ENCODE measurements around the gene CXCR3.
"Not testable (repeated sequence)": the region's sequence is repeated elsewhere in the genome, so short reads cannot be mapped to it uniquely, and the experiment has no call there.

Gene CXCR3

DNA sequence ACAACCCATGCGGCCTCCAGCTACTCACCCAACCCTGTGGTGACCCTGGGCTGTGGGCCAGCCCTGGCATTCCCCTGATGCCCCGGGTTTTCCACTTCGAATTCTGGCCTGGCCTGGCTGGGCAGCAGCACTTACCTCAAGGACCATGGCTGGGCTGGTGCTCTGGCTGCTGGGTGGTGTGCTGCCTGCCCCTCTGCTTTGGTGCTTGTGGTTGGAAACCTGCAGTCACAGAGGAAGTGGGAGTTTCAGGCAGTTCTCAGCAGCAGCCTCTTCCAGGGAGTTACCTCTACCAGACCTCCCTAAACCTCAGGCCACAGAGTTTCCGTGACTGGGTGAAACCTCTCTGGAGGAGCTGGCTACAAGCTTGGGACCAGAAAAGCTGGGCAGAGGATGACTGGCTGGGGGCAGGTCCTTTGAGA, at the start of gene CXCR3:
TSS of gene CXCR3 (minus strand) at position 209 of the 419 bp plus-strand sequence. CDS start at position 147, 62 bp downstream.
- H3K27ac Mint-ChIP-seq: peak within 1 kb of the TSS; percentile 92
- H3K4me3 Mint-ChIP-seq: peak within 1 kb of the TSS; percentile 68 to 71
- no peaks in the 10 kb centered on the region for H3K27me3 Mint-ChIP-seq
- peaks cover 24 to 42% of the 10 kb centered on the region in 2 donors for H3K36me3 Mint-ChIP-seq
- peak; percentile 81 for DNase-seq
- H3K4me1 Mint-ChIP-seq: peaks cover 48 to 74% of the 10 kb centered on the region in 2 donors
- peaks cover 3% of the 10 kb centered on the region in 2 donors for H3K9me3 Mint-ChIP-seq
- peak; percentile 79 to 80 for ATAC-seq (replicated peaks)

DNA sequence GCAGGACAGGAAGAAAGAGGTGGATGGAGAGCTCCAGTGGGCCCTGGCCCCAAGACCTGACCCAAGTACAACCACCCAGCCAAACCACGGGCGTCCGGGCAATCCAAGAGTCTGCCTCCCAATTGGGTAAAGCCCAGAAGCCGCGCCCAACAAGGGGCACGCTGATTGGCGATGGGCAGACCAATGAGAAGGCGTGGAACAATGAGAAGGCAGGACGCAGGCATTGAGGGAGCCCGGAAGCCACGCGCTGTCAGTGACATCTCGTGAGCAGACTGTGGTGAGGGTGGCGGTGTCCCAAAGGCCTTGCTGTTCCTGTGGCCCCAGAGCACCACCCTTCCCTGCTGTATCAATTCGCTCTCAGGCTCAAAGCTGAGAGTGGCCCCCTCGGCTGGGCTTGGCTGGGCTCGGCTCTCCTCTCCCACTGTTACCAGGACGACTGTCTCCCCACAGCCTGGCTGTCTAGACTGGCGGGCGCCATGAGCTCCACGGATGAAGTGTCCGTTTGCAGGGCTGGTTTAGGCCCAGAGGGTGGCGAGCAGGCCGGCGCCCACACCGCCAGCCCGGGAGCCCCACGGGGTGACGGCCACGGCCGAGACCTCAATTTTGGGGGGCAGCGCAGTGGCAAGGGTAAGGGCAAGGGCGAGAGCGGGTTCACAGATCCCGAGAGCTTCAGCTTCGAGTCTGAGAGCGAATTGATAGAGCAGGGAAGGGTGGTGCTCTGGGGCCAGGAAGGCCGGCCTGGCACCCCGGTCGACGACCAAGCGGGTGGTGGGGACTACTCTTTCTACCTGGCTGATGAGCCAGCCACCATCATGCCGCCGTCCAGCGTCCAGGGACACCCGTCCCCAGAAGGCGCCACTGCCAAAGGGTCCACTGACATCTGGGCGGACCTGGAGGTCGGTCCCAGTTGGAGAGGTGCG, 49.3 kb upstream of the CXCR3 start, which contains the start of gene LOC101059915:
TSS of gene LOC101059915 (plus strand) at position 219 of the 920 bp plus-strand sequence.
- no peak for DNase-seq
- Mint-ChIP-seq H3K27me3 (peaks cover 8 to 9% of the 10 kb centered on the region in 2 donors), H3K36me3 (no peaks in the 10 kb centered on the region), H3K4me3 (no peak within 1 kb of the TSS), H3K9me3 (no peaks in the 10 kb centered on the region), H3K4me1 (peaks cover 23 to 37% of the 10 kb centered on the region in 2 donors), H3K27ac (no peak within 1 kb of the TSS)
- ATAC-seq (replicated peaks): no peak

DNA sequence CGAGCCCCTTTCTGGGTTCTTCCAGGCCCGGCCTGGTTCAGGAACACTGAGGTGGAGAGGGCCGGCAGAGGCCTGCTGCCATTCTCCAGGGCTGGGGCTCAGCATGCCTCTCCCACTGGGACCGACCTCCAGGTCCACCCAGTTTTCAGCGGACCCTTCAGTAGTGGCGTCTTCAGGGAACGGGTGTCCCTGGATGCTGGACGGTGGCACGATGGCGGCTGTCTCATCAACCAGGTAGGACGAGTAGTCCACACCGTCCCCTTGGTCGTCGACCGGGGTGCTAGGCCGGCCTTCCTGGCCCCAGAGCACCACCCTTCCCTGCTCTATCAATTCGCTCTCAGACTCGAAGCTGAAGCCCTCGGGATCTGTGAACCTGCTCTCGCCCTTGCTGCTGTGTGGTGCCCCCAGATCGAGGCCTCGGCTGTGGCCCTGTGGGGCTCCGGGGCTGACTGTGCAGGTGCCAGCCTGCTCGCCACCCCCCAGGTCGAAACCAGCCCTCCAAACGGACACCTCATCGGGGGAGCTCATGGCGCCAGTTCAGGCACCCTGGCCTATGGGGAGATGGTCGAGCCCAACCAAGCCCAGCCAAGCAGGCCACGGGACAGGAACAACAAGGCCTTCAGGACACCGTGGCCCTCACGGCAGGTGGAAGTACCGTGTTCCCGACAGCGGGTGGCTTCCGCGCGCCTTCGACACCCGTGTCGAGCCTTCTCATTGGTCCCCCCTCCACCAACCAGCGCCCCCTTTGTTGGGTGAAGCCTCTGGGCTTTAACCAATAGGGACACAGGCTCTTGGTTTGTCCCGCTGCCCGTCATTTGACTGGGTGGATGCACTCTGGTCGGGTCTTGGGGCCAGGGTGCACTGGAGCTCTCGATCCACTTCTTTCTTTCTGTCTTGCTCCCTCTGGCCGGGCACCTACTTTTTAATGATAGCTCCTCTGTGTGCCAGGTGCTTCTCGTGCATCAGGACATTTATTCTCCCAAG, 48.2 kb upstream of the CXCR3 start:
- peaks cover under 1 to 2% of the 10 kb centered on the region in 2 donors for H3K27me3 Mint-ChIP-seq
- H3K4me1 Mint-ChIP-seq: peaks cover 24 to 37% of the 10 kb centered on the region in 2 donors
- no peak overlapping the region for H3K4me3 Mint-ChIP-seq
- H3K27ac Mint-ChIP-seq: no peak overlapping the region
- H3K9me3 Mint-ChIP-seq: no peaks in the 10 kb centered on the region
- H3K36me3 Mint-ChIP-seq: no peaks in the 10 kb centered on the region
- ATAC-seq (replicated peaks) (no peak), DNase-seq (no peak)

DNA sequence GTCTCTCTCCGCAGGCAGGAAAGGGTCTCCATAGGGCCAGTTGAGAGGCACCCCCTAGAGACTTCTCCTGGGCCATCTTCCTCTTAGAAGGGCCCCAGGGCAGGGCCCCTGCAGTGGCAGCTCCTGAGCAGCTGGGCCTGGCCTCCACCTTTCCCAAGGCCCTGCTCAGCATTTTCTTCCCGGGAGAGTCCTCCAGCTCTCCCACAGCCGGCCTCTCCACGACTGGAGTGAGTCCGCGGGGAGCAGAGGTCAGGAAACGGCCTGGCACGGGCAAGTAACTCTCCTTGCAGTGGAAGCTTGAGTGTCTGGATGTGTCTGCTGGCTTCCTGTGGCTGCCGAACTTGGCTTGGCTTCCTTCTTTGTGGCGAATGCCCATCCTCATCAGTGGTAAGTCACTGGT, 47.4 kb upstream of the CXCR3 start:
- DNase-seq (no peak), ATAC-seq (replicated peaks) (no peak)
- Mint-ChIP-seq H3K4me1 (peaks cover 26 to 29% of the 10 kb centered on the region in 2 donors), H3K9me3 (no peaks in the 10 kb centered on the region), H3K36me3 (no peaks in the 10 kb centered on the region), H3K4me3 (no peak overlapping the region), H3K27me3 (peaks cover 0 to 6% of the 10 kb centered on the region in 2 donors), H3K27ac (no peak overlapping the region)

DNA sequence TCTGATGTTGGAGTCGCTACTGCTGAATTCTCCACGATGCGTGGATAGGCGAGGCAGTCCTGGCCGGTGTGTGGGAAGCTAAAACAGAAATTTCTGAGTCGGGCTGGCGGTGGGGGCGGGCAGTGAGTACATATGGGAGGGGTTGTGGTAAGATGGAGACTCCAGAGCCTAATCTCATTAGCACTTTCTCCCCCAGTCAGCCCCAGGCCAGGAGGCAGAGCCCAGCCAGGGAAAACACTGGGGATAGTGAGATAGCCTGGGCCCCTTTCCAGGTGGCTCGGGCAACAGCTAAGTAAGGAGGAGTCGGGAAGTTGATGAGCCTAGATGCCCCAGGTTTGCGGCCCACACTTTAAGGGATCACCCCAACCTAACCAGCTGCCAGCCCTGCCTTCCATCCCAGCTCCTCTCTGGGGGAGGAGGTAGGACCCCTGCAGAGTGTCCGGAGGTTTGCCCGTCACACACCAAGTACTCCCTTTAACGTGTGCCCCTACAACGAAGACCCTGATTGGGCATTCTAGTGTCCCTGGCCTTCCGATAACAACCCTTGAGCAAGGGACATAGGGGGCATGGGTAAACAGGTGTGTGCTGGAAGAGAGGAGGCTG, 46.7 kb upstream of the CXCR3 start:
- ATAC-seq (replicated peaks) (no peak), DNase-seq (no peak)
- Mint-ChIP-seq H3K27me3 (peaks cover 0 to 6% of the 10 kb centered on the region in 2 donors), H3K27ac (no peak overlapping the region), H3K4me3 (no peak overlapping the region), H3K9me3 (no peaks in the 10 kb centered on the region), H3K36me3 (no peaks in the 10 kb centered on the region), H3K4me1 (peaks cover 21% of the 10 kb centered on the region in 2 donors)

DNA sequence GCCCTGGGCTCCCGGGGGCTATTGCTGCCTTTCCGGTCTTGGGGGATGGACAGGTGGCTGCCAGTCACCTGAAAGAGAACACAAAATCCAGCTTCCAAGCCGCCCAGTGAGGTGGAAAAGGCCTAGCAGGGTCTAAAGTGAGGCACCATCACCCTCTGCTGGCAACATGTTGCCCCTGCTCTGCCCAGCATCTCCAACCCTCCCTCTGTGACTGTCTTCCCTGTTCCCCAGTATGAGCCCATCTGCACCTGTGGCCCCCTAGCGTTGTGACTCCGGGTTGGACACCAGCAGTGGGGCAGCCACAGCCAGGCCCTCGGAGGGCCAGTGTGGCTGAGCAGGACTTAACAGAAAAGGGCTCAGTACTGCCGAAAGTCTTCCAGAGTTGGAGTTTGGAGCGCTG, 45.9 kb upstream of the CXCR3 start:
- H3K4me3 Mint-ChIP-seq, H3K36me3 Mint-ChIP-seq, DNase-seq, H3K9me3 Mint-ChIP-seq, H3K27ac Mint-ChIP-seq, H3K27me3 Mint-ChIP-seq: not testable (repeated sequence)
- H3K4me1 Mint-ChIP-seq: peaks cover 19 to 21% of the 10 kb centered on the region in 2 donors
- ATAC-seq (replicated peaks): peak; percentile 73

DNA sequence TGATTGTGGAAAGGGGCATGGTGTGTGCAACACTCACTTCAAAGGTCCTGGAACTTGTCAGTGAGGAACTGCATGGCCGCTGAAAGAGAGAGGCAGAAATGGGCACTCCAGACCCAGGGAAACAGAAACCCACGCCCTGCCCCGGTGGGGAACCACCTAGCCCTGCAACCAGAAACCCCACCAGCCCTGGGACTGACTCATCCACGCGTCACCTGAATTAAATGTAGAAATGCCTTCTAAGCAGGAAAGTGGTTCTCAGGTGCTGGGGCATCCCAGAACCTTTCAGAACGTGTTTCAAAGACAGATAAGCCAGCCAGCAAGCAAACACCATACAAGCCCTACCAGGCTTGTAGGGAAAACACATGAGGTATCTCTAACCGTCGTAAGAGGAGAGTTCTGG, 44.9 kb upstream of the CXCR3 start:
- not testable (repeated sequence) for H3K36me3 Mint-ChIP-seq, H3K27ac Mint-ChIP-seq, H3K27me3 Mint-ChIP-seq, H3K9me3 Mint-ChIP-seq
- ATAC-seq (replicated peaks) (peak; percentile 58 to 69), DNase-seq (peak; percentile 51)
- Mint-ChIP-seq H3K4me3 (peak overlapping the region in 1 of 2 donors; percentile 14), H3K4me1 (peaks cover 19 to 21% of the 10 kb centered on the region in 2 donors)

DNA sequence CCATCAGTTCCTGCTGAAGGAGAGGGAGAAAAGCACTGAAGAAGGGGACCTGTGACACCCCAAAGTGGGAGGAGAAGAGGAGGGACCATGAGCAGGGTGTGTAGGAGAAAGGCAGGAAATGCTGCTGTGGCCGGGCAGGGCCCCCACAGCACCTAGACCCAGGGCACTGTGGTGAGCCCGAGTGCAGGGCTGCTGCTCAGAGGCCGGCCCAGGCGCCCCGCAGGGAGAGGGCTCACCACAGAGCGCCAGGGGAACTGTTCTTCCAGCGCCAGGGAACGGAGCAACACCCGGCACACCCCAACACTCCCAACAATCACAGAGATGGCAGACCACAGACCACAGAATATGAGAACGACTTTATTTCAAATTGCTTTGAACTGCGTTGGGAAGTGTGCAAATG, 44.3 kb upstream of the CXCR3 start:
- not testable (repeated sequence) for H3K27me3 Mint-ChIP-seq, DNase-seq, H3K36me3 Mint-ChIP-seq, H3K27ac Mint-ChIP-seq, H3K9me3 Mint-ChIP-seq
- H3K4me1 Mint-ChIP-seq: peaks cover 19 to 21% of the 10 kb centered on the region in 2 donors
- ATAC-seq (replicated peaks): peak; percentile 7 to 28
- peak overlapping the region; percentile 0 to 11 for H3K4me3 Mint-ChIP-seq

DNA sequence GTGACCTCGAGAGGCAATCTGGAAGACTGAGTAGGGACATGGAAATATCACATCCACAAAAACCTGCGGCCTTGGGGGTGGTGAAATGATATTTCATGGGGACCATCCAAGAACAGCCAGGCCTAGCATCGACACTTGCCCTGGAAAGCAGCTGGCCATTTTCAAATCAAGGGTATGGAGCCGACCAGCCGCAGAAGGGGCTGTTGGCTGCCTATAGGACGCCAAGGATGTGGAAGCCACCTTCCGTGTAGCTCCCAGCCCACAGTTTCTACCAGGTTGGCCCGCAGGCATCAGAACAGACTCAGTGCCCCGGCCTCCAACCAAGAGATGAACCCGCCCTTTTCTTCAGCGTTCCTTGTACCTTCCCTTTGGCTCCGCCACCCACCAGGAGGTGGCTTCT, 43.6 kb upstream of the CXCR3 start:
- H3K27me3 Mint-ChIP-seq: peaks cover 0 to 6% of the 10 kb centered on the region in 2 donors
- no peaks in the 10 kb centered on the region for H3K9me3 Mint-ChIP-seq
- H3K36me3 Mint-ChIP-seq: no peaks in the 10 kb centered on the region
- H3K4me3 Mint-ChIP-seq: no peak overlapping the region
- DNase-seq: no peak
- peaks cover 19 to 22% of the 10 kb centered on the region in 2 donors for H3K4me1 Mint-ChIP-seq
- H3K27ac Mint-ChIP-seq: no peak overlapping the region
- ATAC-seq (replicated peaks): no peak

DNA sequence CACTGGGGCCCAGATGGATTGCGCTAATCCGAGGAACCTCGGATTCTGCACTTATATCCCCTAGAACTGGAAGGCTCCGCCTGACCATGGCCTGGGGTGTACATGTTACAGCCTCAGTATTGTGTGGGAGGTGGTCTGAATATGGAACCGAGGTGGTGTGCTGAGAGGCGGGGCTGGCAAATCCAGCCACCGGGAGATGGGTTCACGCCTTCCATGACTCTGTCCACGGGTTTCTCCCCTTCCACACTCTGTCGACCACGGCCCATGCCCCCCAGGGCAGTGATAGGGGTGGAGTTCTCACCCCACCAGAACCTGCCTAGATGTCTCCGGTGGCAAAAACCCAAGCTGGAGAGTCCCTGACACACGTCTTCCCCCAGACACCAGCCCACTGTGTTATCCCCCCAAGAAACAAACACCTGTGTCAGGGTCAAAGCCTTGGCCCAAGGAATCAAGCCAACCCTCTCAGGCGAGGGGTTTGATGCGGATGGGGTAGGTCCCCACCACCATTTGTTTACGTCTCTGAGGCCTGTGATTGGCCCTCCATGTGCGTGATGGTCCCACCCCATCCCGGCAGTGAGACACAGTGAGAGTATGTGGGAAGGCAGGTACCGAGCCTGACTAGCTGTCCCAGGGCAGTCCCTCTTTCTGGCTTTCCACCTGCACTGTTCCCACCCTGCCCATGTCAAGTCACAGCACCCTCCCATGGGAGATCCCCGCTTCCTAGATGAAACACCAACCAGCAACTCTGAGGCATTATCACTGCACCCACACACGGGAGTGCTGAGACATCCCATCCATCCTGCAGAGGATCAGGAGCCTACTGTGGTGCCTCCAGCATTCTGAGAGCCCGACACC, 42.5 kb upstream of the CXCR3 start:
- DNase-seq: no peak
- Mint-ChIP-seq H3K36me3 (no peaks in the 10 kb centered on the region), H3K4me1 (peaks cover 21 to 33% of the 10 kb centered on the region in 2 donors), H3K9me3 (no peaks in the 10 kb centered on the region), H3K27me3 (peaks cover 0 to 6% of the 10 kb centered on the region in 2 donors), H3K4me3 (no peak overlapping the region), H3K27ac (no peak overlapping the region)
- ATAC-seq (replicated peaks): no peak

DNA sequence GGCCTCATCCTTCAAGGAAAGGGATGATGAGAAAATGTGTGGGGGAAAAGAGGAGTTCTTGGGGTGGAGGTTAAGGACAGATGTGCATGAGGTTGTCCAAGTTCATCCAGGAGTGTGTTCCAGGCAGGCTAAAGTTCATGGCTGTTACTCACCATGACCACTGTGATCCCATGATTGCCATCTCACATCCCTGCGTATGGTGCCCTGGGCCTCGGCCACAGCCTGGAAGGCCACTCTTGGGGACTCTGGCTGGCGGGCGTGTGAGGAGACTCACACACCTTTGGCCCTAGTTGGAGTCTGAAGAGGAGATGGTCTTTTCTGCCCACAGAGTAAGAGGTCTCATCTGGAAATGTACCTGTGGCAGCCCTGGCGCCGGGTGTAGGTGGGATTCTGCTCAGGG, 41.6 kb upstream of the CXCR3 start:
- ATAC-seq (replicated peaks): no peak
- H3K36me3 Mint-ChIP-seq: no peaks in the 10 kb centered on the region
- H3K27me3 Mint-ChIP-seq: peaks cover 0 to 6% of the 10 kb centered on the region in 2 donors
- peaks cover 21 to 35% of the 10 kb centered on the region in 2 donors for H3K4me1 Mint-ChIP-seq
- H3K27ac Mint-ChIP-seq: no peak overlapping the region
- no peaks in the 10 kb centered on the region for H3K9me3 Mint-ChIP-seq
- no peak overlapping the region for H3K4me3 Mint-ChIP-seq
- no peak for DNase-seq

DNA sequence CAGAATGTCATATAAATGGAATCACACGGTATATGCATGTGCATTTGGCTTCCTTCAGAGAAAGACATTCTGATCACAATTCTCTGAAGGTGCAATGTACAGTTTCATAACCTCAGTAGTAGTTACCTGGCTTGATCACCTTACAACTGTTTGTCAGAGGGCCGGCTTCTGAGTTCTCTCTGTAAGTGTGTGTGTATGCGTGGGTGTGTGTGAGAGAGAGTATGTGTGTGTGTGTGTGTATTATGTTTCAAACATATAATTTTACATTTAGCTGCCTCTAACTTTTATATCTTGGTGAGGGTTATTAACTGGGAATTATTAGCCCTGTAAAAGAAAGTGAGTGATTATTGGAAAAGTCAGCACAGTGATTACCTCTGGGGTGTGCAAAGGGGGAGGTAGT, 41.0 kb upstream of the CXCR3 start:
- ATAC-seq (replicated peaks) (no peak), DNase-seq (no peak)
- Mint-ChIP-seq H3K27me3 (peaks cover 0 to 6% of the 10 kb centered on the region in 2 donors), H3K27ac (no peak overlapping the region), H3K4me1 (peaks cover 20 to 33% of the 10 kb centered on the region in 2 donors), H3K4me3 (no peak overlapping the region), H3K9me3 (no peaks in the 10 kb centered on the region), H3K36me3 (no peaks in the 10 kb centered on the region)

DNA sequence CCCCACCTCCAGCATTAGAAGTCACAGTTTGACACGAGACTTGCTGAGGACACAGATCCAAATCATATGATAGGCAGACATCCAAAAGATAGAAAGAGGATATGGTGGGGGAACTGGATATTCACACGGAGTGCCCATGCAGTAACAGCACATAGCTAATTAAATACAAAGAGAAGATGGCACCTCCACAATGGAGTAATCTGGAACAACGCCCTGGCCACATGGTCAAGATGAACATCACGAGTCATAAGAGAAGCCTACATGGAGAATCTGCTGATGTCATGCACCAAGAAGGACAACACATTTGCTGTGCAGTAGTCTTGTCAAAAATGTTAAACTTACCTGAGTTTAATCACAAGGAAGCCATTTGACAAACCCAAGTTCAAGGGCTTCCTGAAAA, 39.0 kb upstream of the CXCR3 start:
- H3K27me3 Mint-ChIP-seq: peaks cover 0 to 6% of the 10 kb centered on the region in 2 donors
- DNase-seq (no peak), ATAC-seq (replicated peaks) (no peak)
- no peak overlapping the region for H3K27ac Mint-ChIP-seq
- H3K4me1 Mint-ChIP-seq: peaks cover 7 to 18% of the 10 kb centered on the region in 2 donors
- no peaks in the 10 kb centered on the region for H3K36me3 Mint-ChIP-seq
- no peak overlapping the region for H3K4me3 Mint-ChIP-seq
- no peaks in the 10 kb centered on the region for H3K9me3 Mint-ChIP-seq
